K562 (cell line): ENCODE results near the gene GRHPR. TPM values are rescaled to one million over a fixed set of nuclear protein-coding genes. Genes with fewer than 3 reads are reported as not detected.

ENCODE experiments used
- HNRNPLL ChIP-seq: fragments of 200-400 bp; formaldehyde crosslinking; IDR thresholded peaks from 2 replicates; pipeline ENCODE4 v1.6.1; 2017; ENCODE audit warnings: low read length, low read depth, mild to moderate bottlenecking; ENCODE audit not compliant: poor library complexity, severe bottlenecking
- MAFG ChIP-seq: fragments of 450-650 bp; conservative IDR thresholded peaks from 2 replicates; pipeline ENCODE4 v1.6.1; 2016; ENCODE audit warnings: missing genetic modification characterization, missing compliant biosample characterization
- NR1H2 ChIP-seq: sonication (generic); formaldehyde crosslinking; IDR thresholded peaks from 2 replicates; pipeline ENCODE4 v1.4.0; 2020; ENCODE audit warnings: mild to moderate bottlenecking, missing genetic modification reagents
- SRSF1 ChIP-seq: fragments of 200-400 bp; formaldehyde crosslinking; IDR thresholded peaks from 2 replicates; pipeline ENCODE4 v1.6.1; 2017; ENCODE audit warnings: mild to moderate bottlenecking, low read depth, low read length, moderate library complexity
- ZNF717 ChIP-seq: fragments of 250-450 bp; sonication (Bioruptor Pico); IDR thresholded peaks from 2 replicates; pipeline ENCODE4 v1.5.0; 2021
- polyA plus RNA-seq, 8 experiments: library from polyadenylated mRNA; depleted of rRNA in 4 of 8; stranded (reverse) in 5 of 8; unstranded in 3 of 8; fragments of >200 nt; fragmentation: Nextera tagmentation in 2 of 8; fragmentation: Illumina TruSeq in 1 of 8; extraction: Ambion mirVana in 2 of 8; extraction: Trizol in 1 of 8; gene quantifications; 2 replicates each; pipeline versions ENCODE4 v1.2.1 to v1.2.3, GENCODE V29; 2011 to 2014; ENCODE audit warnings: inconsistent platforms in 1 of 8, missing spikeins in 1 of 8
- total RNA-seq, 7 experiments: library from RNA; depleted of rRNA in 6 of 7; stranded (reverse); fragments of >200 nt in 6 of 7; fragmentation: Illumina TruSeq in 2 of 7; extraction: Trizol in 2 of 7; gene quantifications; 2 replicates each; pipeline versions ENCODE4 v1.2.1 to v1.2.3, GENCODE V29; 2011 to 2021; ENCODE audit warnings: low replicate concordance in 1 of 7
- TF ChIP-seq, protein P1 (sequence below): sonication (generic); IDR thresholded peaks from 2 replicates; pipeline ENCODE4 v1.6.1; 2016
- TF ChIP-seq, protein P2 (sequence below): sonication (generic); formaldehyde crosslinking; IDR thresholded peaks from 2 replicates; pipeline ENCODE4 v1.8.0; 2022; ENCODE audit warnings: mild to moderate bottlenecking, missing genetic modification reagents
- TF ChIP-seq, protein P3 (sequence below), 2 experiments: fragments of 450-650 bp; IDR thresholded peaks; 2 replicates each; pipeline ENCODE4 v1.6.1; 2016
- TF ChIP-seq, protein P4 (sequence below): fragments of 250-450 bp; sonication (Bioruptor Pico); IDR thresholded peaks from 2 replicates; pipeline ENCODE4 v1.9.0; 2021; ENCODE audit warnings: mild to moderate bottlenecking, inconsistent platforms
- TF ChIP-seq, protein P5 (sequence below), 2 experiments: fragments of 200-800 bp in 1 of 2; sonication (Bioruptor generic) in 1 of 2; sonication (generic) in 1 of 2; formaldehyde crosslinking in 1 of 2; IDR thresholded peaks in 1 of 2; conservative IDR thresholded peaks in 1 of 2; 2 replicates each; pipeline versions ENCODE4 v1.5.0 to v1.6.1; 2016 to 2020; ENCODE audit warnings: missing compliant biosample characterization in 1 of 2, missing genetic modification characterization in 1 of 2, missing genetic modification reagents in 1 of 2
- TF ChIP-seq, protein P6 (sequence below): fragments of 450-650 bp; IDR thresholded peaks from 2 replicates; pipeline ENCODE4 v1.6.1; 2017; ENCODE audit warnings: antibody characterized with exemption

Gene GRHPR
- total and polyA plus RNA-seq, 9 of the 15 experiments (the other 6 are each of a cell fraction or from before 2014, with no cell fraction given) = 38.9 to 144 (median 120) TPM

GRCh38 chr9:37465249-37466036 is 42.9 kb downstream of the GRHPR start, which contains the start of gene ZBTB5 (continued):
- no peak for TF ChIP-seq SRSF1
- TF ChIP-seq, protein P1, sequence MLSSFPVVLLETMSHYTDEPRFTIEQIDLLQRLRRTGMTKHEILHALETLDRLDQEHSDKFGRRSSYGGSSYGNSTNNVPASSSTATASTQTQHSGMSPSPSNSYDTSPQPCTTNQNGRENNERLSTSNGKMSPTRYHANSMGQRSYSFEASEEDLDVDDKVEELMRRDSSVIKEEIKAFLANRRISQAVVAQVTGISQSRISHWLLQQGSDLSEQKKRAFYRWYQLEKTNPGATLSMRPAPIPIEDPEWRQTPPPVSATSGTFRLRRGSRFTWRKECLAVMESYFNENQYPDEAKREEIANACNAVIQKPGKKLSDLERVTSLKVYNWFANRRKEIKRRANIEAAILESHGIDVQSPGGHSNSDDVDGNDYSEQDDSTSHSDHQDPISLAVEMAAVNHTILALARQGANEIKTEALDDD = 0 out of 2 replicates have a peak, but pooled peaks have one; percentile 55
- TF ChIP-seq MAFG (tag) = no peak
- TF ChIP-seq, protein P2, sequence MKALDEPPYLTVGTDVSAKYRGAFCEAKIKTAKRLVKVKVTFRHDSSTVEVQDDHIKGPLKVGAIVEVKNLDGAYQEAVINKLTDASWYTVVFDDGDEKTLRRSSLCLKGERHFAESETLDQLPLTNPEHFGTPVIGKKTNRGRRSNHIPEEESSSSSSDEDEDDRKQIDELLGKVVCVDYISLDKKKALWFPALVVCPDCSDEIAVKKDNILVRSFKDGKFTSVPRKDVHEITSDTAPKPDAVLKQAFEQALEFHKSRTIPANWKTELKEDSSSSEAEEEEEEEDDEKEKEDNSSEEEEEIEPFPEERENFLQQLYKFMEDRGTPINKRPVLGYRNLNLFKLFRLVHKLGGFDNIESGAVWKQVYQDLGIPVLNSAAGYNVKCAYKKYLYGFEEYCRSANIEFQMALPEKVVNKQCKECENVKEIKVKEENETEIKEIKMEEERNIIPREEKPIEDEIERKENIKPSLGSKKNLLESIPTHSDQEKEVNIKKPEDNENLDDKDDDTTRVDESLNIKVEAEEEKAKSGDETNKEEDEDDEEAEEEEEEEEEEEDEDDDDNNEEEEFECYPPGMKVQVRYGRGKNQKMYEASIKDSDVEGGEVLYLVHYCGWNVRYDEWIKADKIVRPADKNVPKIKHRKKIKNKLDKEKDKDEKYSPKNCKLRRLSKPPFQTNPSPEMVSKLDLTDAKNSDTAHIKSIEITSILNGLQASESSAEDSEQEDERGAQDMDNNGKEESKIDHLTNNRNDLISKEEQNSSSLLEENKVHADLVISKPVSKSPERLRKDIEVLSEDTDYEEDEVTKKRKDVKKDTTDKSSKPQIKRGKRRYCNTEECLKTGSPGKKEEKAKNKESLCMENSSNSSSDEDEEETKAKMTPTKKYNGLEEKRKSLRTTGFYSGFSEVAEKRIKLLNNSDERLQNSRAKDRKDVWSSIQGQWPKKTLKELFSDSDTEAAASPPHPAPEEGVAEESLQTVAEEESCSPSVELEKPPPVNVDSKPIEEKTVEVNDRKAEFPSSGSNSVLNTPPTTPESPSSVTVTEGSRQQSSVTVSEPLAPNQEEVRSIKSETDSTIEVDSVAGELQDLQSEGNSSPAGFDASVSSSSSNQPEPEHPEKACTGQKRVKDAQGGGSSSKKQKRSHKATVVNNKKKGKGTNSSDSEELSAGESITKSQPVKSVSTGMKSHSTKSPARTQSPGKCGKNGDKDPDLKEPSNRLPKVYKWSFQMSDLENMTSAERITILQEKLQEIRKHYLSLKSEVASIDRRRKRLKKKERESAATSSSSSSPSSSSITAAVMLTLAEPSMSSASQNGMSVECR = no peak; the same call in 1 of the 2 replicates
- TF ChIP-seq NR1H2 (CRISPR knock-in tag) = no peak
- no peak for TF ChIP-seq ZNF717 (CRISPR knock-in tag)
- TF ChIP-seq, protein P3, sequence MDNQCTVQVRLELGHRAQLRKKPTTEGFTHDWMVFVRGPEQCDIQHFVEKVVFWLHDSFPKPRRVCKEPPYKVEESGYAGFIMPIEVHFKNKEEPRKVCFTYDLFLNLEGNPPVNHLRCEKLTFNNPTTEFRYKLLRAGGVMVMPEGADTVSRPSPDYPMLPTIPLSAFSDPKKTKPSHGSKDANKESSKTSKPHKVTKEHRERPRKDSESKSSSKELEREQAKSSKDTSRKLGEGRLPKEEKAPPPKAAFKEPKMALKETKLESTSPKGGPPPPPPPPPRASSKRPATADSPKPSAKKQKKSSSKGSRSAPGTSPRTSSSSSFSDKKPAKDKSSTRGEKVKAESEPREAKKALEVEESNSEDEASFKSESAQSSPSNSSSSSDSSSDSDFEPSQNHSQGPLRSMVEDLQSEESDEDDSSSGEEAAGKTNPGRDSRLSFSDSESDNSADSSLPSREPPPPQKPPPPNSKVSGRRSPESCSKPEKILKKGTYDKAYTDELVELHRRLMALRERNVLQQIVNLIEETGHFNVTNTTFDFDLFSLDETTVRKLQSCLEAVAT (IDR thresholded peaks at IDR 0.05) = peak; percentile 52 to 54; a peak in 3 of 4 replicates
- TF ChIP-seq, protein P4, sequence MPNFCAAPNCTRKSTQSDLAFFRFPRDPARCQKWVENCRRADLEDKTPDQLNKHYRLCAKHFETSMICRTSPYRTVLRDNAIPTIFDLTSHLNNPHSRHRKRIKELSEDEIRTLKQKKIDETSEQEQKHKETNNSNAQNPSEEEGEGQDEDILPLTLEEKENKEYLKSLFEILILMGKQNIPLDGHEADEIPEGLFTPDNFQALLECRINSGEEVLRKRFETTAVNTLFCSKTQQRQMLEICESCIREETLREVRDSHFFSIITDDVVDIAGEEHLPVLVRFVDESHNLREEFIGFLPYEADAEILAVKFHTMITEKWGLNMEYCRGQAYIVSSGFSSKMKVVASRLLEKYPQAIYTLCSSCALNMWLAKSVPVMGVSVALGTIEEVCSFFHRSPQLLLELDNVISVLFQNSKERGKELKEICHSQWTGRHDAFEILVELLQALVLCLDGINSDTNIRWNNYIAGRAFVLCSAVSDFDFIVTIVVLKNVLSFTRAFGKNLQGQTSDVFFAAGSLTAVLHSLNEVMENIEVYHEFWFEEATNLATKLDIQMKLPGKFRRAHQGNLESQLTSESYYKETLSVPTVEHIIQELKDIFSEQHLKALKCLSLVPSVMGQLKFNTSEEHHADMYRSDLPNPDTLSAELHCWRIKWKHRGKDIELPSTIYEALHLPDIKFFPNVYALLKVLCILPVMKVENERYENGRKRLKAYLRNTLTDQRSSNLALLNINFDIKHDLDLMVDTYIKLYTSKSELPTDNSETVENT (CRISPR knock-in tag) = no peak
- TF ChIP-seq, protein P5, sequence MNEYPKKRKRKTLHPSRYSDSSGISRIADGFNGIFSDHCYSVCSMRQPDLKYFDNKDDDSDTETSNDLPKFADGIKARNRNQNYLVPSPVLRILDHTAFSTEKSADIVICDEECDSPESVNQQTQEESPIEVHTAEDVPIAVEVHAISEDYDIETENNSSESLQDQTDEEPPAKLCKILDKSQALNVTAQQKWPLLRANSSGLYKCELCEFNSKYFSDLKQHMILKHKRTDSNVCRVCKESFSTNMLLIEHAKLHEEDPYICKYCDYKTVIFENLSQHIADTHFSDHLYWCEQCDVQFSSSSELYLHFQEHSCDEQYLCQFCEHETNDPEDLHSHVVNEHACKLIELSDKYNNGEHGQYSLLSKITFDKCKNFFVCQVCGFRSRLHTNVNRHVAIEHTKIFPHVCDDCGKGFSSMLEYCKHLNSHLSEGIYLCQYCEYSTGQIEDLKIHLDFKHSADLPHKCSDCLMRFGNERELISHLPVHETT (CRISPR knock-in tag; conservative IDR thresholded peaks at IDR 0.05 in 1 of 2, IDR thresholded peaks at IDR 0.05 in 1 of 2) = peak in 1 of 2 experiments; percentile 73; a peak in 1 of 4 replicates
- TF ChIP-seq HNRNPLL = peak; percentile 87
- TF ChIP-seq, protein P6, sequence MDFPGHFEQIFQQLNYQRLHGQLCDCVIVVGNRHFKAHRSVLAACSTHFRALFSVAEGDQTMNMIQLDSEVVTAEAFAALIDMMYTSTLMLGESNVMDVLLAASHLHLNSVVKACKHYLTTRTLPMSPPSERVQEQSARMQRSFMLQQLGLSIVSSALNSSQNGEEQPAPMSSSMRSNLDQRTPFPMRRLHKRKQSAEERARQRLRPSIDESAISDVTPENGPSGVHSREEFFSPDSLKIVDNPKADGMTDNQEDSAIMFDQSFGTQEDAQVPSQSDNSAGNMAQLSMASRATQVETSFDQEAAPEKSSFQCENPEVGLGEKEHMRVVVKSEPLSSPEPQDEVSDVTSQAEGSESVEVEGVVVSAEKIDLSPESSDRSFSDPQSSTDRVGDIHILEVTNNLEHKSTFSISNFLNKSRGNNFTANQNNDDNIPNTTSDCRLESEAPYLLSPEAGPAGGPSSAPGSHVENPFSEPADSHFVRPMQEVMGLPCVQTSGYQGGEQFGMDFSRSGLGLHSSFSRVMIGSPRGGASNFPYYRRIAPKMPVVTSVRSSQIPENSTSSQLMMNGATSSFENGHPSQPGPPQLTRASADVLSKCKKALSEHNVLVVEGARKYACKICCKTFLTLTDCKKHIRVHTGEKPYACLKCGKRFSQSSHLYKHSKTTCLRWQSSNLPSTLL = no peak
